ENCODE results near the gene MYEOV. TPM values are rescaled to one million over a fixed set of nuclear protein-coding genes. Genes with fewer than 3 reads are reported as not detected.
A peak's percentile ranks its signal among the peaks of the same experiment; 100 is the strongest.

MYEOV gene
- total and polyA plus RNA-seq, 10 of the 15 experiments (the other 5 are each of a cell fraction or from before 2014, with no cell fraction given) = 0.05 to 0.40 (median 0.26) TPM; not detected in 3

- no peak for TF ChIP-seq USF1 (IDR thresholded peaks at IDR 0.05; ENCODE audit: borderline replicate concordance, extremely low read length, insufficient read depth, low read depth, low read length)
Observed at GRCh38 chr11:69335781-69336405, 41.9 kb downstream of the MYEOV start (continued).

GRCh38 chr11:69337211-69337721 lies 43.3 kb downstream of the MYEOV start:
- H3K4me2 ChIP-seq (ENCODE audit: control insufficient read depth, insufficient read depth) = peak overlapping the region; percentile 81
- SMC1A ChIA-PET (ENCODE audit: uncharacterized antibody, unreplicated experiment) = interaction anchor here (0.9 to 3.8 kb wide), 3 partner anchors 11 to 39 kb away, joined by 3 to 26 read pairs (median 3); no protein-coding TSS in a partner anchor
- peak overlapping the region; percentile 24 for H2AFZ ChIP-seq (ENCODE audit: control insufficient read depth, low read depth, low read length)
- peak; percentile 16; the same call in 1 of the 2 replicates for TF ChIP-seq MYB (IDR thresholded peaks at IDR 0.05; ENCODE audit: borderline replicate concordance, low read depth, low read length)
- no peak for TF ChIP-seq ZZZ3 (IDR thresholded peaks at IDR 0.05; ENCODE audit: control insufficient read depth, insufficient read length, low read depth)
- TF ChIP-seq PKNOX1 (IDR thresholded peaks at IDR 0.05) = no peak
- no peak for TF ChIP-seq PBX3 (IDR thresholded peaks at IDR 0.05; ENCODE audit: insufficient replicate concordance, low read depth, low read length)
- TF ChIP-seq WRNIP1 (IDR thresholded peaks at IDR 0.05; ENCODE audit: borderline replicate concordance, low read depth, low read length) = no peak
- TF ChIP-seq HDGF (IDR thresholded peaks at IDR 0.05) = no peak
- TF ChIP-seq IKZF1 (conservative IDR thresholded peaks at IDR 0.05) = peak; percentile 81
- TF ChIP-seq NRF1 (conservative IDR thresholded peaks at IDR 0.05; ENCODE audit: low read depth, low read length) = no peak
- TF ChIP-seq TARDBP (IDR thresholded peaks at IDR 0.05; ENCODE audit: borderline replicate concordance) = no peak
- no peak for TF ChIP-seq EGR1 (IDR thresholded peaks at IDR 0.05; ENCODE audit: borderline replicate concordance in 1 of 2, low read depth in 2 of 2, low read length in 2 of 2)
- TF ChIP-seq EP300 (IDR thresholded peaks at IDR 0.05; ENCODE audit: borderline replicate concordance in 1 of 2, control insufficient read depth in 1 of 2, low read depth in 2 of 2, low read length in 2 of 2) = peak in 1 of 2 experiments; percentile 57; a peak in 1 of 4 replicates
- TF ChIP-seq GATAD2B (conservative IDR thresholded peaks at IDR 0.05; ENCODE audit: low read depth) = 0 out of 2 replicates have a peak, but pooled peaks have one; percentile 40
- TF ChIP-seq E2F8 (IDR thresholded peaks at IDR 0.05; ENCODE audit: low read depth, partially characterized antibody) = no peak

More at GRCh38 chr11:69337211-69337721, 43.3 kb downstream of the MYEOV start:
- POLR2A ChIA-PET = no interaction called here
- Histone ChIP-seq H4K20me1 (ENCODE audit: control insufficient read depth, insufficient read depth) (no peaks in the 10 kb centered on the region), H3K9me3 (replicated peaks; ENCODE audit: control insufficient read depth, insufficient read depth, low read length) (peaks cover 2% of the 10 kb centered on the region; the same call in 1 of the 3 replicates), H3K9ac (ENCODE audit: control insufficient read depth, insufficient read depth, low read length) (no peak overlapping the region), H3K27me3 (replicated peaks in 1 of 2; ENCODE audit: control insufficient read depth in 2 of 2, insufficient read depth in 2 of 2, low read length in 1 of 2) (no peaks in the 10 kb centered on the region), H3K4me3 (no peak overlapping the region; the same call in 1 of the 2 replicates), H3K27ac (ENCODE audit: control insufficient read depth, insufficient read depth) (peak overlapping the region; percentile 39), H3K36me3 (ENCODE audit: control insufficient read depth in 2 of 2, insufficient read depth in 2 of 2, low read length in 1 of 2) (no peaks in the 10 kb centered on the region), H3K79me2 (ENCODE audit: control insufficient read depth, insufficient read depth, low read length) (no peaks in the 10 kb centered on the region), H3K4me1 (ENCODE audit: control insufficient read depth, insufficient read depth, low read length) (peaks cover 12% of the 10 kb centered on the region)
- RAD21 ChIA-PET (ENCODE audit: unreplicated experiment) = interaction anchor here (2.7 kb wide), 1 partner anchor 40 kb away, joined by 26 read pairs; no protein-coding TSS in a partner anchor
- BruUV-seq (replicated peaks) = no TSS peak
- WGBS (ENCODE audit: insufficient coverage, insufficient replicate concordance, low lambda C conversion rate, missing lambda C conversion rate) = 2% methylated on average over 6 of the region's 6 CpGs
- CTCF ChIA-PET = interaction anchor here (1.0 to 1.7 kb wide), 2 partner anchors 39 to 44 kb away, joined by 4 to 5 read pairs; no protein-coding TSS in a partner anchor
- DNase-seq (ENCODE audit: low read depth, low spot score) (peak; percentile 66), FAIRE-seq (peak; percentile 65), ATAC-seq (peak; percentile 98)
- intact Hi-C loops (cut with micrococcal nuclease; ENCODE audit: unreplicated experiment) = no loop called here
- in situ Hi-C loops (cut with MboI) = no loop called here
